ENCODE data around the gene SRL.

Gene SRL

GRCh38 chr16:4265676-4266075 lies 23.8 kb upstream of the SRL start:
- no peak for DNase-seq (ENCODE audit: low read depth)
- TF ChIP-seq MAX (IDR thresholded peaks at IDR 0.05; ENCODE audit: low read depth, low read length) (no peak), POLR2A (IDR thresholded peaks at IDR 0.05; ENCODE audit: extremely low read depth, insufficient read length) (no peak), MYC (IDR thresholded peaks at IDR 0.05; ENCODE audit: low read depth, low read length) (no peak), CTCF (IDR thresholded peaks at IDR 0.05; ENCODE audit: low read depth, low read length) (no peak)
- no peak overlapping the region for H3K4me3 ChIP-seq (ENCODE audit: low read depth, low read length)

DNA sequence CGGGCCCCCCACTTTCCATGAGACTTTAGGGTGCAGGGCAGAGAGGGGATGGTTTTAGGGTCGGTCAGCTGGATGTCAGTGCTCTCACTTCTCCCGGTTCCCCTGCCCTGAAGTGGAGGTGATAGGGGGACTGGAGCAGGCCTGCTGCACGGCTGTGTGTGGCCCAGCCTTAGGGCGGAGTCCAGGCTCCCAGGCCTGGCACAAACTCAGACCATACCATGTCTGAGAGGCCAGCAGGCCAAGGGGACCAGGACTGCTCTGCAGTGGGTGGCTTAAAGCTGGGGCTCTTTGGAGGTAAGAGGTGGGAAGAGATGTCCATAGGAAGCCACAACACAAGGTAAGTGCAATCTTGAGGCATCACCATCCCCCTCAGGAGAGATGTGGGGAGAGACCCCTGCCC lies 22.7 kb upstream of the SRL start:
- TF ChIP-seq MYC (IDR thresholded peaks at IDR 0.05; ENCODE audit: low read depth, low read length), result no peak
- TF ChIP-seq POLR2A (IDR thresholded peaks at IDR 0.05; ENCODE audit: extremely low read depth, insufficient read length), result no peak
- no peak for TF ChIP-seq CTCF (IDR thresholded peaks at IDR 0.05; ENCODE audit: low read depth, low read length)
- no peak for TF ChIP-seq MAX (IDR thresholded peaks at IDR 0.05; ENCODE audit: low read depth, low read length)
- no peak for DNase-seq (ENCODE audit: low read depth)

DNA sequence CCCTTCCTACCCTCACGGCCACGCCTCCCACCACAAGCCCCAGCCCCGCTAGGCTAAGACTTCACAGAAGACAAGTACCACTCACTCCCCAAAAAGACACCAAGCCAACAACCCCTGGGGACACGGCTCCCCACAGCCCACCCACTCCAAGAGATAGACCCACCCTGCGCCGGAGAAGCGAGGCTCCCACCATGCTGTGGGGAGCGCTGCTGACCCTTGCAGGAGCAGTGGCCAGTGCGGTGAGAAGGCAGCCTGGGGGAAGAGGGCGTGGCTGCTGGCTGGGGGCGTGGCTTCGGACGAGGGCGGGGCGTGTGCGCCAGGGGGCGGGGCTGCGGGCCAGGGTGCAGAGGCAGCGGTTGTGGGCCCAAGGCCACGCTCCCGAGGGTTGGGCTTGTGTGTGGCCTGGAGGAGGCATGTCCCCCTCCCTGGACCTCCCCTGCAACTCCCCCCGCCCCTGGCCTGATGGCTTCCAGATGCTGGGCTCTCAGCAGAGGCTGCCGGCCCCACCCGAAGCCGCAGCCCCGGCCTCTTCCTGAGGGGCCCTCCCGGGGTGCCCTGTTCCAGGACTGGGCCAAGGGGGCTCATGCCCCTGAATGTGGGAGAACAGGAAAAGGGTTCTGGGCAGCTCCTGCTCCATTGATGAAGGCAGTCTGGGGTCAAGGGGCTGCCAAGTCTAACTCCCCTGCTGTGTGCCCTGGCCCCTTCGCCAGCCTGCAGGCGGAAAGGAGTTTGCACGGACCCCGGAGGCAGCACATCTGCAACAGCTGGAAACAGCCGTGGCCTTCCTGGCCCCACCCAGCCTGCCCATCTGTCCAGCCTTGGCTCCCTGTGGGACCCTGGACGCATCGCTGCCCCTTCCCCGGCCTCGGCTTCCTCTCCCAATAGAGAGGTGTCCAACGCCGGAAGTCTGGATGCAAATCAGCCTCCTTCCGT lies 21.9 kb upstream of the SRL start:
- peak; percentile 44 for DNase-seq (ENCODE audit: low read depth)
- no peak overlapping the region for H3K4me3 ChIP-seq (ENCODE audit: low read depth, low read length)

More for the DNA sequence above, 22.7 kb upstream of the SRL start:
- no peak overlapping the region for H3K4me3 ChIP-seq (ENCODE audit: low read depth, low read length)

GRCh38 chr16:4262303-4262835 lies 20.5 kb upstream of the SRL start:
- DNase-seq (ENCODE audit: low read depth), result no peak
- TF ChIP-seq MYC (IDR thresholded peaks at IDR 0.05; ENCODE audit: low read depth, low read length) (no peak), POLR2A (IDR thresholded peaks at IDR 0.05; ENCODE audit: extremely low read depth, insufficient read length) (no peak), MAX (IDR thresholded peaks at IDR 0.05; ENCODE audit: low read depth, low read length) (no peak), CTCF (IDR thresholded peaks at IDR 0.05; ENCODE audit: low read depth, low read length) (no peak)
- H3K4me3 ChIP-seq (ENCODE audit: low read depth, low read length), result no peak overlapping the region

More for the DNA sequence above, 21.9 kb upstream of the SRL start:
- TF ChIP-seq MYC (IDR thresholded peaks at IDR 0.05; ENCODE audit: low read depth, low read length) (no peak), CTCF (IDR thresholded peaks at IDR 0.05; ENCODE audit: low read depth, low read length) (no peak), MAX (IDR thresholded peaks at IDR 0.05; ENCODE audit: low read depth, low read length) (no peak), POLR2A (IDR thresholded peaks at IDR 0.05; ENCODE audit: extremely low read depth, insufficient read length) (no peak)

DNA sequence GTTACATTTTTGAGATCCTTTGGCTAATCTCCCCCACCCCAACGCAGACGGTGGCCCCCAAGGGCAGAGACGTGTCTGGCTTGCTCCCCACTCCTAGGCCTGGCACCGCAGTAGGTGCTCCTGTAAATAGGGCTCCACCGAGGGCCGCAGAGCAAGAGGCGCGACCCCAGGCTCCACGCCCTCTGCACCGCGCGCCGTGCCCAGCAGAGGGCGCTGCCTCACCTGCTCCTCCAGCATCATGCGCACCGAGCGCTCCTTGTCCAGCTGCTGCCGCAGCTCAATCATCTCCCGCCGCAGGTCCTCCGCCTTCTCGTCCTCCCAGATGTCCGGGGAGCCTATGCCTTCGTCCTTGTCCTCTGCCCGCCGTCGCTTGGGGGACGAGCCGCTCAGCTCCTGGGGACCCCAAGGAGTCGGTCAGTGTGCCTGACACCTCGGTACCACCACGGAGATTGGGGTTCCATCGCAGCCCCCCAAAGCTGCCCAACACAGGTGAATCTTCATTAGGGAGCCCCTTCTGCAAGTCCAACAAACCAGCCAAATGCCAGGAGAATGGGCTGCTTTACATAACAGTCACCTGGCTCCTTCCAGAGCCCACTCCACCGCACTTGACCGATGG lies 19.8 kb upstream of the SRL start:
- TF ChIP-seq POLR2A (IDR thresholded peaks at IDR 0.05; ENCODE audit: extremely low read depth, insufficient read length) (no peak), MYC (IDR thresholded peaks at IDR 0.05; ENCODE audit: low read depth, low read length) (no peak), MAX (IDR thresholded peaks at IDR 0.05; ENCODE audit: low read depth, low read length) (no peak), CTCF (IDR thresholded peaks at IDR 0.05; ENCODE audit: low read depth, low read length) (peak; percentile 60)
- no peak overlapping the region for H3K4me3 ChIP-seq (ENCODE audit: low read depth, low read length)
- peak; percentile 66 for DNase-seq (ENCODE audit: low read depth)

Data from NB4 (cell line).